HCT116 (cell line): ENCODE results near the gene POLR3GL. TPM values are rescaled to one million over a fixed set of nuclear protein-coding genes. Genes with fewer than 3 reads are reported as not detected.

ENCODE experiments used
- ATAC-seq: fragments of 200-7000 bp; cut with Tn5 transposase; 2 replicates; pipeline ENCODE4 v1.9.1; 2020; ENCODE audit warnings: mild to moderate bottlenecking, moderate library complexity
- BruUV-seq: library from RNA; stranded (reverse); fragments of 400-500 nt; replicated peaks from 2 replicates; lab custom pipeline; 2021; lab: Mats Ljungman, UMichigan
- CTCF ChIA-PET: fragments of 300-600 bp; sonication (Branson Sonifier 250); formaldehyde crosslinking; loops from one replicate; lab custom pipeline; 2021; ENCODE audit warnings: antibody characterized with exemption; lab: Charles Lee
- POLR2A ChIA-PET: fragments of 300-600, 350-600 bp; sonication (Branson Sonifier 250); formaldehyde crosslinking; loops from one replicate; lab custom pipeline; 2021; ENCODE audit warnings: antibody characterized with exemption; lab: Charles Lee
- RAD21 ChIA-PET, 2 experiments: fragments of 300-600 bp; sonication (Branson Sonifier 250); formaldehyde crosslinking; loops; one replicate each; lab custom pipeline; 2023; ENCODE audit warnings: low total read pairs in 2 of 2; ENCODE audit not compliant: uncharacterized antibody in 2 of 2, unreplicated experiment in 2 of 2, low non-redundant PET in 1 of 2; lab: Charles Lee
- DNase-seq: peaks from one replicate; pipeline ENCODE4 v3.0.0-alpha.2; 2010; ENCODE audit warnings: low read depth, low spot score
- H2AFZ ChIP-seq: fragments of 200-600 bp; shearing (Covaris generic), sonication (generic); 2 replicates; pipeline ENCODE4 v1.6.1; 2017; ENCODE audit warnings: low read depth, mixed run types, mixed read lengths, antibody characterized with exemption, low read length; ENCODE audit not compliant: poor library complexity, severe bottlenecking
- H3K27ac ChIP-seq: 2 replicates; pipeline ENCODE4 v1.5.1; 2012; ENCODE audit warnings: low read depth, low read length
- H3K27me3 ChIP-seq: fragments of 200-600 bp; sonication (generic); 2 replicates; pipeline ENCODE4 v1.6.1; 2016; ENCODE audit warnings: mixed run types, low read length, mixed read lengths; ENCODE audit not compliant: insufficient read depth
- H3K36me3 ChIP-seq, 2 experiments: fragments of 200-500 bp in 1 of 2; fragments of 200-600 bp in 1 of 2; sonication (Bioruptor generic) in 1 of 2; sonication (generic) in 1 of 2; 2 replicates each; pipeline versions ENCODE4 v1.5.1 to v1.6.1; 2014 to 2016; ENCODE audit warnings: low read length in 2 of 2, inconsistent platforms in 1 of 2, mixed read lengths in 1 of 2, mixed run types in 1 of 2; ENCODE audit not compliant: insufficient read depth in 2 of 2, control insufficient read depth in 1 of 2
- H3K4me1 ChIP-seq, 2 experiments: fragments of 200-600 bp in 1 of 2; sonication (generic) in 1 of 2; 2 replicates each; pipeline versions ENCODE4 v1.5.1 to v1.6.1; 2012 to 2017; ENCODE audit warnings: low read length in 2 of 2, inconsistent platforms in 1 of 2, mild to moderate bottlenecking in 1 of 2, mixed read lengths in 1 of 2, mixed run types in 1 of 2, moderate library complexity in 1 of 2; ENCODE audit not compliant: insufficient read depth in 2 of 2, control insufficient read depth in 1 of 2
- H3K4me2 ChIP-seq: fragments of 200-600 bp; sonication (generic); 2 replicates; pipeline ENCODE4 v1.6.1; 2017; ENCODE audit warnings: mixed run types, low read length, mixed read lengths
- H3K4me3 ChIP-seq, 2 experiments: fragments of 200-600 bp in 1 of 2; sonication (generic) in 1 of 2; replicated peaks in 1 of 2; 2 replicates each; pipeline ENCODE4 v1.5.1; 2011 to 2016; ENCODE audit warnings: low read length in 2 of 2, control low read depth in 1 of 2, low read depth in 1 of 2, mild to moderate bottlenecking in 1 of 2, mixed read lengths in 1 of 2, mixed run types in 1 of 2
- H3K79me2 ChIP-seq: fragments of 200-600 bp; sonication (generic); 2 replicates; pipeline ENCODE4 v1.6.1; 2017; ENCODE audit warnings: mild to moderate bottlenecking, mixed run types, low read length, moderate library complexity, mixed read lengths; ENCODE audit not compliant: insufficient read depth
- H3K9ac ChIP-seq: fragments of 200-600 bp; sonication (generic); 2 replicates; pipeline ENCODE4 v1.6.1; 2016; ENCODE audit warnings: low read length, mixed read lengths
- H3K9me2 ChIP-seq: fragments of 200-600 bp; sonication (generic), shearing (Covaris generic); 2 replicates; pipeline ENCODE4 v1.6.1; 2017; ENCODE audit warnings: mixed run types, mild to moderate bottlenecking, moderate library complexity; ENCODE audit not compliant: insufficient read depth
- H3K9me3 ChIP-seq, 2 experiments: fragments of 200-500 bp in 1 of 2; fragments of 200-600 bp in 1 of 2; sonication (Bioruptor generic) in 1 of 2; sonication (generic) in 1 of 2; 2 replicates each; pipeline ENCODE4 v1.6.1; 2014 to 2017; ENCODE audit warnings: low read length in 2 of 2, mixed read lengths in 2 of 2, inconsistent platforms in 1 of 2, low read depth in 1 of 2, mild to moderate bottlenecking in 1 of 2, mixed run types in 1 of 2, moderate library complexity in 1 of 2; ENCODE audit not compliant: control insufficient read depth in 1 of 2, insufficient read depth in 1 of 2
- H4K20me1 ChIP-seq: fragments of 200-600 bp; sonication (generic), shearing (Covaris generic); 2 replicates; pipeline ENCODE4 v1.6.1; 2017; ENCODE audit warnings: mixed run types, mild to moderate bottlenecking, moderate library complexity; ENCODE audit not compliant: insufficient read depth
- ELF1 ChIP-seq: IDR thresholded peaks from 2 replicates; pipeline ENCODE4 v1.6.1; 2012; ENCODE audit warnings: low read depth, borderline replicate concordance
- EZH2phosphoT487 ChIP-seq: fragments of 200-600 bp; IDR thresholded peaks from 2 replicates; pipeline ENCODE4 v1.6.1; 2018; ENCODE audit warnings: antibody characterized with exemption, borderline replicate concordance
- MAX ChIP-seq: IDR thresholded peaks from 2 replicates; pipeline ENCODE4 v1.6.1; 2012
- POLR2AphosphoS5 ChIP-seq: IDR thresholded peaks from 2 replicates; pipeline ENCODE4 v1.6.1; 2011; ENCODE audit warnings: mild to moderate bottlenecking, low read depth, low read length, moderate library complexity
- ZBTB33 ChIP-seq: IDR thresholded peaks from 2 replicates; pipeline ENCODE4 v1.6.1; 2011; ENCODE audit warnings: mild to moderate bottlenecking, low read length, moderate library complexity; ENCODE audit not compliant: insufficient replicate concordance; ENCODE audit errors: extremely low read depth
- intact Hi-C: fragments of 100-400 bp; cut with micrococcal nuclease; formaldehyde crosslinking; loops from 2 replicates; pipeline ENCODE4 v1.10.0; 2022
- total RNA-seq: library from RNA; stranded (reverse); gene quantifications from one replicate; pipeline ENCODE4 v1.2.1, GENCODE V29; 2021; ENCODE audit not compliant: unreplicated experiment

Gene POLR3GL
- total RNA-seq, 1 experiment from 2014 or later: 17.9 TPM

- intact Hi-C loops: no loop called here
- Histone ChIP-seq H3K79me2 (no peaks in the 10 kb centered on the region), H3K4me1 (peaks cover 2 to 4% of the 10 kb centered on the region in 2 experiments; a peak in 2 of 4 replicates), H3K4me2 (no peak overlapping the region), H3K4me3 (no peak overlapping the region), H3K27ac (no peak overlapping the region), H3K36me3 (no peaks in the 10 kb centered on the region), H3K9me2 (no peaks in the 10 kb centered on the region), H4K20me1 (no peaks in the 10 kb centered on the region), H3K9ac (no peak overlapping the region), H3K9me3 (no peaks in the 10 kb centered on the region), H2AFZ (no peak overlapping the region), H3K27me3 (no peaks in the 10 kb centered on the region)
- BruUV-seq: no TSS peak
- ChIA-PET RAD21 (no interaction called here), POLR2A (no interaction called here), CTCF (interaction anchor here (0.8 kb wide), 1 partner anchor 12 kb away, joined by 3 read pairs; no protein-coding TSS in a partner anchor)
- ATAC-seq (no peak), DNase-seq (no peak)
- TF ChIP-seq POLR2AphosphoS5 (no peak), ELF1 (no peak), MAX (no peak), ZBTB33 (no peak), EZH2phosphoT487 (no peak)
Measured at GRCh38 chr1:145995148-145995881, 30.8 kb downstream of the POLR3GL start.
